MM.1S (cell line): ENCODE measurements around the gene HLA-DQA1.

Experiments used
- EZH2phosphoT487 ChIP-seq: fragments of 300-600 bp; sonication (generic); IDR thresholded peaks from 2 replicates; pipeline ENCODE4 v1.6.1; 2018; ENCODE audit warnings: antibody characterized with exemption, low read length
- TF ChIP-seq, protein P1 (sequence below): fragments of 300-600 bp; sonication (generic); IDR thresholded peaks from 2 replicates; pipeline ENCODE4 v1.5.1; 2016; ENCODE audit warnings: antibody characterized with exemption, low read length, mixed read lengths

DNA sequence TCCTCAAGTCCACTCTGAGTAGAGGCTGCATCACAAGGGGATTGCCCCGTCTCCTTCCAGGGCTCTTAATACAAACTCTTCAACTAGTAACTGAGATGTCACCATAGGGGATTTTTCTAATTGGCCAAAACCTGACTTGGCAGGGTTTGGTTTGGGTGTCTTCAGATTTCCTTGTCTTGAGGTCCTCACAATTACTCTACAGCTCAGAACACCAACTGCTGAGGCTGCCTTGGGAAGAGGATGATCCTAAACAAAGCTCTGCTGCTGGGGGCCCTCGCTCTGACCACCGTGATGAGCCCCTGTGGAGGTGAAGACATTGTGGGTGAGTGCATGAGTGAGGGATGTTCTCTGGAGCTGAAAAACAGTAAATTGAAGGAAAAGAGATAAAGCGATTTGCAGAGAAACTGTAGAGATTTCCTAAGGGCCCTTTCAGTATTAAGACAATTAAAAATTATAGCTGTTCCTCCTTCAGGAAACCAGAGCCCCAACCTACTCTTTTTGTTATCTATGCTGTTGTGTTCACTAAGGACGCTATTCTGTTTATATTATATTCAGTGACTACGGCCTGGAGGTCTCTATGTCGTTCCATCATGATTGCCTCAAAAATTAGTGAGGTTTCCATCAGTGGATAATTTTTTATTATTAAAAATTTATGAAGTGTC is at the start of gene HLA-DQA1:
- TF ChIP-seq, protein P1, sequence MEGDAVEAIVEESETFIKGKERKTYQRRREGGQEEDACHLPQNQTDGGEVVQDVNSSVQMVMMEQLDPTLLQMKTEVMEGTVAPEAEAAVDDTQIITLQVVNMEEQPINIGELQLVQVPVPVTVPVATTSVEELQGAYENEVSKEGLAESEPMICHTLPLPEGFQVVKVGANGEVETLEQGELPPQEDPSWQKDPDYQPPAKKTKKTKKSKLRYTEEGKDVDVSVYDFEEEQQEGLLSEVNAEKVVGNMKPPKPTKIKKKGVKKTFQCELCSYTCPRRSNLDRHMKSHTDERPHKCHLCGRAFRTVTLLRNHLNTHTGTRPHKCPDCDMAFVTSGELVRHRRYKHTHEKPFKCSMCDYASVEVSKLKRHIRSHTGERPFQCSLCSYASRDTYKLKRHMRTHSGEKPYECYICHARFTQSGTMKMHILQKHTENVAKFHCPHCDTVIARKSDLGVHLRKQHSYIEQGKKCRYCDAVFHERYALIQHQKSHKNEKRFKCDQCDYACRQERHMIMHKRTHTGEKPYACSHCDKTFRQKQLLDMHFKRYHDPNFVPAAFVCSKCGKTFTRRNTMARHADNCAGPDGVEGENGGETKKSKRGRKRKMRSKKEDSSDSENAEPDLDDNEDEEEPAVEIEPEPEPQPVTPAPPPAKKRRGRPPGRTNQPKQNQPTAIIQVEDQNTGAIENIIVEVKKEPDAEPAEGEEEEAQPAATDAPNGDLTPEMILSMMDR, result no peak
- no peak for TF ChIP-seq EZH2phosphoT487
